WI38 (cell line): Measurements from ENCODE around the gene ATG7.
"Not testable (repeated sequence)": the region's sequence is repeated elsewhere in the genome, so short reads cannot be mapped to it uniquely, and the experiment has no call there.

Experiments
- H3K4me3 ChIP-seq: 2 replicates; pipeline ENCODE4 v1.5.1; 2011; ENCODE audit warnings: low read depth, mild to moderate bottlenecking, control low read depth, low read length
- TF ChIP-seq, protein P1 (sequence below): IDR thresholded peaks from 2 replicates; pipeline ENCODE4 v1.5.1; 2012; ENCODE audit warnings: low read depth, mild to moderate bottlenecking, control low read depth, low read length

Gene ATG7

GRCh38 chr3:11588755-11589154, 316.6 kb downstream of the ATG7 start:
- H3K4me3 ChIP-seq, result no peak overlapping the region
- TF ChIP-seq, protein P1, sequence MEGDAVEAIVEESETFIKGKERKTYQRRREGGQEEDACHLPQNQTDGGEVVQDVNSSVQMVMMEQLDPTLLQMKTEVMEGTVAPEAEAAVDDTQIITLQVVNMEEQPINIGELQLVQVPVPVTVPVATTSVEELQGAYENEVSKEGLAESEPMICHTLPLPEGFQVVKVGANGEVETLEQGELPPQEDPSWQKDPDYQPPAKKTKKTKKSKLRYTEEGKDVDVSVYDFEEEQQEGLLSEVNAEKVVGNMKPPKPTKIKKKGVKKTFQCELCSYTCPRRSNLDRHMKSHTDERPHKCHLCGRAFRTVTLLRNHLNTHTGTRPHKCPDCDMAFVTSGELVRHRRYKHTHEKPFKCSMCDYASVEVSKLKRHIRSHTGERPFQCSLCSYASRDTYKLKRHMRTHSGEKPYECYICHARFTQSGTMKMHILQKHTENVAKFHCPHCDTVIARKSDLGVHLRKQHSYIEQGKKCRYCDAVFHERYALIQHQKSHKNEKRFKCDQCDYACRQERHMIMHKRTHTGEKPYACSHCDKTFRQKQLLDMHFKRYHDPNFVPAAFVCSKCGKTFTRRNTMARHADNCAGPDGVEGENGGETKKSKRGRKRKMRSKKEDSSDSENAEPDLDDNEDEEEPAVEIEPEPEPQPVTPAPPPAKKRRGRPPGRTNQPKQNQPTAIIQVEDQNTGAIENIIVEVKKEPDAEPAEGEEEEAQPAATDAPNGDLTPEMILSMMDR, result no peak

GRCh38 chr3:11589706-11590105, 317.5 kb downstream of the ATG7 start:
- no peak overlapping the region for H3K4me3 ChIP-seq
- TF ChIP-seq, protein P1, result no peak

- H3K4me3 ChIP-seq, result no peak overlapping the region
- TF ChIP-seq, protein P1, result no peak
Measured at GRCh38 chr3:11591002-11591355, 318.8 kb downstream of the ATG7 start.

DNA sequence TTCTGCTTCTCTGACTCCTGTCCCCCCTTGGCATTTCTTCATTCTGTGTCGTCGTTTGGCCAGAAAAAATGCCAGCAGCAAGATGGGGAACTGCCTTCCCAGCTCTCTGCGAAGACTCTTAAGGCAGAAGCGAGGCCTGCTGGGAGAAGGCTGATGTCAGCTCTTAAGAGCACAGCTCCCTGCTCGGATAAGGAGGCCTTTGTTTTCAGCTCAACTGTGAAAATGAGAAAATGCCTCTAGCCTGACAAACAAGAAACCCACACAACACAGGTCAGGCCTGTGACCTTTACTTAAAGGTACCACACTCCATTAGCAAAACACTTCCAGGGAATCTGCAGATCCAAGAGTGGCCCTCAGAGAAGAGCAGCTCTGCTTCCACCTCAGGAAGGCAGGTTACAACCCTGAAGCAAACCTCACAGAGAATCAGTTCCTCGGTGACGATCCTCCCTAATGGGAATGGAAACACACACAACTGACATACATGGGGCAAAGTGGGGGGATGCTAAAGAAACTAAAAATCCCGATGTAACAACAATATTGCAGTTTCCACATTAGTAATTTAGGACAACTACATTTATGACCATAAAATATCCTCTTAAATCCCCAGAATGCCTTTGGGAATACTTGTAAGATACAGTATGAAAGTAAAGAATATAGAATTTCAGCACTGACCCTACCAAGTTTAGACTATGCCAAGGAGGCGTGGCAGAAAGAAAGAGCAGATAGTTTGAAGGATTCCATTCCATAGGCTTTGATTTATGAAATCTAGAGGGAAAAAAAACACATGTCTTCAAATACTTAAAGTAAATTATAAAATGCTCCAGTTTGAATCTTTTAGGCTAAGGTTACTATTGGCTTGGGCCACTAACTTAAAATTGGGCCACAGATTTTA, 319.4 kb downstream of the ATG7 start:
- no peak overlapping the region for H3K4me3 ChIP-seq

DNA sequence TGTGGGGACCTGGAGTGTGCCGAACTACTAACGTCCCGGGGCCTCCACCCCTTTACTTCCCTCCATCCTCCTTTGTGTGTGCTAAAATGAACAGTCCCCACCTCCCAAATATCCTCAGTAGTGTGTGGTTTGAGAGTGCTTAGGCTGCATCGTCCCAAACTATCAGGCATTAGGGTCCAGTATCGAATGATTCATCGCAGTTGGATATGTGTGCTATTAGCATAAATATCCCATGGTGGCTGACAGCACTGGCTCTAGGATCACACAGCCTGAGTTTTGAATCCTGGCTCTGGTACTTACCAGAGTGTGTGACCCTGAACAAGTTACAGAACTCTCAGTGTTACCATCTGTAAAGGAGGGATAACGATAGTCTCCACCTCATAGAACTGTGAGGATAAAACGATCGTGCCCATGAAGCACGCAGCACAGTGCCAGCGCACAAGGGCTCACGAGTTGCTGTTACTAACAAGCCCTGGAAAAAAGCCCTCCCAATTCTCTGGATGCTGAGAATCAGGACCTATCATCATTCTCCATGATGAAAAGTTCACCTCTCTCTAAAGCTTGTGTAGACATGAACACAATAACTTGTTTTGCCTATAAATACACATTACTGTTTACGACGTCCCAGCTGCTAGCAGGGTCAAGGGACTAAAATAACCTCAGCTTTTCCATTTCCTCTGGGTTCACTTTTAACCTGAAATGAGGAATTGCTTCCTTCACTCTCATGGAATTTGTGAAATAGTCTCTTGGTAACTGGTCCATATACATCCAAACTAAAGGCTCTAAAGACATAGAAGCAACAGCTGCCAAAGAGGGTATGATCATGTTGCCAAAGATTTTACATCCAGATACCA, 320.5 kb downstream of the ATG7 start:
- TF ChIP-seq, protein P1, result no peak
- no peak overlapping the region for H3K4me3 ChIP-seq

More for the DNA sequence above, 319.4 kb downstream of the ATG7 start:
- TF ChIP-seq, protein P1, result no peak

DNA sequence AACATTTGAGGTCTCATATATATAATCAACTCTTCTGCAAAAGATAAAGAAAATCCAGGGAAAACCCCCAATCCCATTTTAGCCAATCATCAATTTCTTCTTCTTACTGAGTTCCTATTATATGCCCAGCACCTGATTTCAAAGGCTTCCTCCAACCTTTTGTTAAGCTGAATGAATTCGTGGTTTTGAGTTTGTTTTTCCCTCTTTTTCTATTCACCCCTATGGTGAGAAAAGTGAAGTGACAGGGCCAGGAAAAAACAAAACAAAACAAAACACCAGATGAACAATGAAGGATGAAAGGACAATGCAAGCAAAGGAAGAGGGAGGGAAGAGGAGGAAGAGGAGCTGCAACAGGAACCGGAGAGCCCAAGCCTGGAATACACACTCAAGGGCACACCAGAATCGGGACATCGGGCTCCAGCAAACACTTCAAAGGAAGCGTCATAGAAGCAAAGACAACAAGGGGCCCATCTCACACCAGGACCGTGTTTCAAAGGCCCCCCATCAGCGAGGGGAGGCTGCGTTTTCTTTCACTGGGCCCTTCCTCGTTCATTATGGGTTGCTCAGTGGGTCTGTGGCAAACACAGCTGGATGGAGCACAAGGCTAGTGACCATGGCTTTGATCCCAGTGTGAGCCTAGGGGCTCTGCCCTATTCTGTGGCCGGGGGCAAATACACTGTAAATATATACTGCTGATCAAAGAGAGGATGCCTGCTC, 321.3 kb downstream of the ATG7 start:
- TF ChIP-seq, protein P1, result no peak
- no peak overlapping the region for H3K4me3 ChIP-seq

DNA sequence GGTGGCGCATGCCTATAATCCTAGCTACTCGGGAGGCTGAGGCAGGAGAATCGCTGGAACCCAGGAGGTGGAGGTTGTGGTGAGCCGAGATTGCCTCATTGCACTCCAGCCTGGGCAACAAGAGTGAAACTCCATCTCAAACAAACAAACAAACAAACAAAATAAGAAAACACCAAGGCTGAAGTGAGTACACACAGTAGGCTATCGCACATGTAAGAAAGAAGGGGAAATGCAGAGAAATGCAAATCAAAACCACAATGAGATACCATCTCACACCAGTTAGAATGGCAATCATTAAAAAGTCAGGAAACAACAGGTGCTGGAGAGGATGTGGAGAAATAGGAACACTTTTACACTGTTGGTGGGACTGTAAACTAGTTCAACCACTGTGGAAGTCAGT, 322.8 kb downstream of the ATG7 start:
- H3K4me3 ChIP-seq, result not testable (repeated sequence)
